22Rv1 (cell line): Measurements from ENCODE around the gene TJP3.

Source experiments
- H3K27ac ChIP-seq: fragments of 450-650 bp; 2 replicates; pipeline ENCODE4 v1.5.1; 2017
- CTCF ChIP-seq: fragments of 450-650 bp; IDR thresholded peaks from 2 replicates; pipeline ENCODE4 v1.5.1; 2017; ENCODE audit warnings: mild to moderate bottlenecking
- ZFX ChIP-seq: fragments of 450-650 bp; IDR thresholded peaks from 2 replicates; pipeline ENCODE4 v1.6.1; 2017; ENCODE audit warnings: antibody characterized with exemption, borderline replicate concordance

Gene TJP3

GRCh38 chr19:3734310-3734600 lies 26.1 kb downstream of the TJP3 start:
- TF ChIP-seq ZFX (no peak), CTCF (no peak)
- no peak overlapping the region for H3K27ac ChIP-seq

- no peak overlapping the region for H3K27ac ChIP-seq
- TF ChIP-seq ZFX (no peak), CTCF (no peak)
Measured at GRCh38 chr19:3736106-3736724, 28.0 kb downstream of the TJP3 start.

GRCh38 chr19:3737487-3738205 lies 29.5 kb downstream of the TJP3 start:
- TF ChIP-seq CTCF, result no peak
- no peak for TF ChIP-seq ZFX

GRCh38 chr19:3738477-3739220 lies 30.5 kb downstream of the TJP3 start:
- no peak overlapping the region for H3K27ac ChIP-seq
- no peak for TF ChIP-seq ZFX
- TF ChIP-seq CTCF, result no peak

More at GRCh38 chr19:3737487-3738205, 29.5 kb downstream of the TJP3 start:
- no peak overlapping the region for H3K27ac ChIP-seq

GRCh38 chr19:3740431-3740830 lies 32.2 kb downstream of the TJP3 start:
- H3K27ac ChIP-seq, result no peak overlapping the region
- TF ChIP-seq CTCF (no peak), ZFX (no peak)

- no peak for TF ChIP-seq ZFX
- TF ChIP-seq CTCF, result no peak
- no peak overlapping the region for H3K27ac ChIP-seq
Measured at GRCh38 chr19:3743486-3743885, 35.3 kb downstream of the TJP3 start.
